DOHH2 (cell line): ENCODE data around the gene SPOCK2.

ENCODE experiments used
- CTCF ChIP-seq: fragments of 200-600 bp; sonication (generic); IDR thresholded peaks from one replicate; pipeline ENCODE4 v1.5.1; 2014; ENCODE audit warnings: antibody characterized with exemption, mild to moderate bottlenecking, low read depth, low read length; ENCODE audit not compliant: poor library complexity, severe bottlenecking
- EZH2phosphoT487 ChIP-seq: fragments of 200-600 bp; sonication (generic); IDR thresholded peaks from 2 replicates; pipeline ENCODE4 v1.6.1; 2017; ENCODE audit warnings: borderline replicate concordance, mild to moderate bottlenecking, antibody characterized with exemption, low read length, moderate library complexity, mixed read lengths

GRCh38 chr10:72056932-72057751, 31.2 kb downstream of the SPOCK2 start:
- TF ChIP-seq EZH2phosphoT487 = no peak
- no peak for TF ChIP-seq CTCF
